ENCODE data around the gene FARP1.
"Not testable (repeated sequence)": the region's sequence is repeated elsewhere in the genome, so short reads cannot be mapped to it uniquely, and the experiment has no call there.

FARP1 gene

GRCh38 chr13:98270819-98271218 is 127.9 kb downstream of the FARP1 start:
- no peak overlapping the region for H3K4me3 ChIP-seq (ENCODE audit: low read depth, low read length)
- TF ChIP-seq CTCF (IDR thresholded peaks at IDR 0.05; ENCODE audit: borderline replicate concordance, insufficient read depth, low read depth, low read length), result no peak

GRCh38 chr13:98271646-98272045 is 128.8 kb downstream of the FARP1 start:
- H3K4me3 ChIP-seq (ENCODE audit: low read depth, low read length), result not testable (repeated sequence)

GRCh38 chr13:98272549-98272948 is 129.7 kb downstream of the FARP1 start:
- no peak for TF ChIP-seq CTCF (IDR thresholded peaks at IDR 0.05; ENCODE audit: borderline replicate concordance, insufficient read depth, low read depth, low read length)
- no peak overlapping the region for H3K4me3 ChIP-seq (ENCODE audit: low read depth, low read length)

- TF ChIP-seq CTCF (IDR thresholded peaks at IDR 0.05; ENCODE audit: borderline replicate concordance, insufficient read depth, low read depth, low read length), result no peak
- no peak overlapping the region for H3K4me3 ChIP-seq (ENCODE audit: low read depth, low read length)
Measured at GRCh38 chr13:98273067-98273823, 130.4 kb downstream of the FARP1 start.

GRCh38 chr13:98273824-98274742 is 131.2 kb downstream of the FARP1 start:
- no peak for TF ChIP-seq CTCF (IDR thresholded peaks at IDR 0.05; ENCODE audit: borderline replicate concordance, insufficient read depth, low read depth, low read length)
- H3K4me3 ChIP-seq (ENCODE audit: low read depth, low read length), result no peak overlapping the region

- TF ChIP-seq CTCF (IDR thresholded peaks at IDR 0.05; ENCODE audit: borderline replicate concordance, insufficient read depth, low read depth, low read length), result no peak
- no peak overlapping the region for H3K4me3 ChIP-seq (ENCODE audit: low read depth, low read length)
Measured at GRCh38 chr13:98274921-98275487, 132.1 kb downstream of the FARP1 start.

GRCh38 chr13:98275681-98276171 is 132.8 kb downstream of the FARP1 start:
- no peak overlapping the region for H3K4me3 ChIP-seq (ENCODE audit: low read depth, low read length)
- no peak for TF ChIP-seq CTCF (IDR thresholded peaks at IDR 0.05; ENCODE audit: borderline replicate concordance, insufficient read depth, low read depth, low read length)

Data from GM12875 (cell line).